H1 (cell line): ENCODE data around the gene ASMTL. TPM values are rescaled to one million over a fixed set of nuclear protein-coding genes. Genes with fewer than 3 reads are reported as not detected.

Source experiments
- CTCF ChIA-PET: fragments of 300-600 bp; sonication (Branson Sonifier 250); formaldehyde crosslinking; loops from one replicate; lab custom pipeline; 2021; ENCODE audit not compliant: partially characterized antibody; lab: Charles Lee
- POLR2A ChIA-PET: fragments of 300-600 bp; sonication (Branson Sonifier 250); formaldehyde crosslinking; loops from one replicate; lab custom pipeline; 2021; ENCODE audit warnings: inconsistent platforms; ENCODE audit not compliant: partially characterized antibody; lab: Charles Lee
- DNase-seq, 2 experiments: peaks; one replicate each; pipeline versions ENCODE4 v3.0.0 to v3.0.0-alpha.2; 2010 to 2022; ENCODE audit warnings: low spot score in 2 of 2, low read depth in 1 of 2, mixed read lengths in 1 of 2
- FAIRE-seq: peaks from 2 replicates; lab custom pipeline; 2011; peaks lifted over from hg19 to GRCh38; lab: Jason Lieb, UNC
- H2AFZ ChIP-seq: 2 replicates; pipeline ENCODE4 v1.8.1; 2012; ENCODE audit warnings: low read length, inconsistent platforms
- H2AK5ac ChIP-seq: 2 replicates; pipeline ENCODE4 v1.6.1; 2013; ENCODE audit warnings: low read depth, low read length
- H2BK120ac ChIP-seq: replicated peaks from 2 replicates; pipeline ENCODE3; 2013; ENCODE audit warnings: low read depth, low read length, inconsistent platforms
- H2BK12ac ChIP-seq: 2 replicates; pipeline ENCODE4 v1.6.1; 2013; ENCODE audit warnings: low read depth, low read length
- H2BK15ac ChIP-seq: 2 replicates; pipeline ENCODE4 v1.6.1; 2013; ENCODE audit warnings: low read length
- H2BK20ac ChIP-seq: 2 replicates; pipeline ENCODE4 v1.6.1; 2013; ENCODE audit warnings: low read length
- H2BK5ac ChIP-seq: 2 replicates; pipeline ENCODE4 v1.6.1; 2013; ENCODE audit warnings: low read depth, low read length
- H3K14ac ChIP-seq: 2 replicates; pipeline ENCODE4 v1.6.1; 2013; ENCODE audit warnings: inconsistent platforms; ENCODE audit not compliant: insufficient read length
- H3K18ac ChIP-seq: 2 replicates; pipeline ENCODE4 v1.6.1; 2013; ENCODE audit warnings: low read length; ENCODE audit errors: extremely low read depth
- H3K23ac ChIP-seq: 2 replicates; pipeline ENCODE4 v1.6.1; 2013; ENCODE audit warnings: inconsistent platforms; ENCODE audit not compliant: insufficient read length
- H3K23me2 ChIP-seq: 2 replicates; pipeline ENCODE4 v1.6.1; 2013; ENCODE audit warnings: low read depth, low read length
- H3K27ac ChIP-seq: 2 replicates; pipeline ENCODE4 v1.6.1; 2011; ENCODE audit warnings: low read depth, low read length, inconsistent platforms
- H3K27me3 ChIP-seq, 4 experiments: replicated peaks in 1 of 4; 1 replicate in 1 of 4; 2 replicates in 3 of 4; pipeline versions ENCODE4 v1.6.1 to v1.8.1; 2011 to 2013; ENCODE audit warnings: low read length in 3 of 4, mild to moderate bottlenecking in 3 of 4, inconsistent platforms in 2 of 4, mixed read lengths in 2 of 4, moderate library complexity in 1 of 4; ENCODE audit not compliant: control insufficient read depth in 3 of 4, insufficient read depth in 3 of 4; ENCODE audit errors: extremely low read depth in 1 of 4
- H3K36me3 ChIP-seq, 4 experiments: 2 replicates each; pipeline versions ENCODE4 v1.6.1 to v1.8.1; 2011 to 2013; ENCODE audit warnings: mild to moderate bottlenecking in 4 of 4, low read length in 3 of 4, moderate library complexity in 2 of 4, control low read depth in 1 of 4, inconsistent platforms in 1 of 4; ENCODE audit not compliant: insufficient read depth in 4 of 4, control insufficient read depth in 2 of 4
- H3K4ac ChIP-seq: replicated peaks from 2 replicates; pipeline ENCODE3; 2013; ENCODE audit warnings: low read length, low read depth, mixed read lengths, inconsistent platforms; ENCODE audit not compliant: insufficient read length
- H3K4me1 ChIP-seq, 4 experiments: replicated peaks in 1 of 4; 1 replicate in 1 of 4; 2 replicates in 3 of 4; pipeline versions ENCODE4 v1.6.1 to v1.8.1; 2011 to 2013; ENCODE audit warnings: low read length in 3 of 4, inconsistent platforms in 2 of 4, mixed read lengths in 1 of 4; ENCODE audit not compliant: insufficient read depth in 4 of 4, control insufficient read depth in 3 of 4
- H3K4me2 ChIP-seq, 2 experiments: 2 replicates each; pipeline versions ENCODE4 v1.6.1 to v1.8.1; 2011 to 2013; ENCODE audit warnings: low read depth in 2 of 2, low read length in 2 of 2, control low read depth in 1 of 2, inconsistent platforms in 1 of 2, mild to moderate bottlenecking in 1 of 2; ENCODE audit not compliant: insufficient read depth in 1 of 2
- H3K4me3 ChIP-seq, 4 experiments: fragments of 200-600, 300-600 bp in 1 of 4; sonication (generic), shearing (Covaris generic), sonication (Bioruptor Twin) in 1 of 4; 2 replicates each; pipeline versions ENCODE4 v1.5.1 to v1.8.1; 2011 to 2016; ENCODE audit warnings: low read length in 4 of 4, low read depth in 3 of 4, control low read depth in 2 of 4, inconsistent platforms in 2 of 4, mild to moderate bottlenecking in 2 of 4, mixed read lengths in 1 of 4, moderate library complexity in 1 of 4; ENCODE audit not compliant: insufficient read depth in 2 of 4; ENCODE audit errors: extremely low read depth in 1 of 4
- H3K56ac ChIP-seq: replicated peaks from 2 replicates; pipeline ENCODE3; 2013; ENCODE audit warnings: low read depth, mild to moderate bottlenecking, mixed read lengths, low read length, inconsistent platforms; ENCODE audit not compliant: insufficient read length
- H3K79me1 ChIP-seq: 2 replicates; pipeline ENCODE4 v1.6.1; 2013; ENCODE audit warnings: low read depth, low read length, control low read depth
- H3K79me2 ChIP-seq, 2 experiments: 2 replicates each; pipeline versions ENCODE4 v1.6.1 to v1.8.1; 2012 to 2013; ENCODE audit warnings: low read length in 2 of 2, mild to moderate bottlenecking in 2 of 2, inconsistent platforms in 1 of 2; ENCODE audit not compliant: insufficient read depth in 2 of 2, control insufficient read depth in 1 of 2
- H3K9ac ChIP-seq, 4 experiments: replicated peaks in 1 of 4; 1 replicate in 1 of 4; 2 replicates in 3 of 4; pipeline versions ENCODE4 v1.6.1 to v1.8.1; 2011 to 2013; ENCODE audit warnings: low read depth in 3 of 4, low read length in 3 of 4, control low read depth in 2 of 4, mild to moderate bottlenecking in 2 of 4, moderate library complexity in 2 of 4, inconsistent platforms in 1 of 4; ENCODE audit errors: extremely low read depth in 1 of 4
- H3K9me3 ChIP-seq, 2 experiments: 2 replicates each; pipeline versions ENCODE4 v1.6.1 to v1.8.1; 2012 to 2013; ENCODE audit warnings: mild to moderate bottlenecking in 2 of 2, moderate library complexity in 2 of 2, control low read depth in 1 of 2, inconsistent platforms in 1 of 2, low read depth in 1 of 2, low read length in 1 of 2, mixed read lengths in 1 of 2; ENCODE audit not compliant: insufficient read depth in 2 of 2
- H4K20me1 ChIP-seq, 2 experiments: replicated peaks in 1 of 2; 2 replicates each; pipeline versions ENCODE3 to v1.8.1; 2011 to 2013; ENCODE audit warnings: inconsistent platforms in 2 of 2, low read length in 2 of 2, mild to moderate bottlenecking in 1 of 2; ENCODE audit not compliant: insufficient read depth in 2 of 2, control insufficient read depth in 1 of 2
- H4K5ac ChIP-seq: 2 replicates; pipeline ENCODE4 v1.6.1; 2013; ENCODE audit warnings: low read length, low read depth, mixed read lengths, inconsistent platforms; ENCODE audit not compliant: insufficient read length
- H4K8ac ChIP-seq: 2 replicates; pipeline ENCODE4 v1.8.0; 2013; ENCODE audit warnings: mild to moderate bottlenecking, moderate library complexity, low read length, inconsistent platforms; ENCODE audit not compliant: insufficient read depth; ENCODE audit errors: extremely low read depth
- H4K91ac ChIP-seq: replicated peaks from 2 replicates; pipeline ENCODE3; 2013; ENCODE audit warnings: low read length, mixed read lengths, inconsistent platforms; ENCODE audit not compliant: insufficient read length
- BACH1 ChIP-seq: IDR thresholded peaks from 2 replicates; pipeline ENCODE4 v1.6.1; 2012; ENCODE audit warnings: low read length, improper control_type of control experiment
- JUN ChIP-seq: IDR thresholded peaks from 2 replicates; pipeline ENCODE4 v1.6.1; 2011; ENCODE audit warnings: low read depth, mild to moderate bottlenecking, improper control_type of control experiment, low read length
- KDM1A ChIP-seq: fragments of 200-600, 300-600 bp; sonication (generic); IDR thresholded peaks from 2 replicates; pipeline ENCODE4 v1.7.1; 2016; ENCODE audit warnings: mild to moderate bottlenecking, low read length, borderline replicate concordance
- KDM5A ChIP-seq: fragments of 200-600 bp; IDR thresholded peaks from 2 replicates; pipeline ENCODE4 v1.7.1; 2012; ENCODE audit warnings: mild to moderate bottlenecking, low read length, inconsistent platforms, mixed read lengths
- POLR2A ChIP-seq, 2 experiments: IDR thresholded peaks; 1 replicate in 1 of 2; 2 replicates in 1 of 2; pipeline ENCODE4 v1.6.1; 2011; ENCODE audit warnings: low read depth in 2 of 2, low read length in 2 of 2, mild to moderate bottlenecking in 2 of 2; ENCODE audit errors: control extremely low read depth in 1 of 2
- POLR2AphosphoS5 ChIP-seq: IDR thresholded peaks from 2 replicates; pipeline ENCODE4 v1.6.1; 2011; ENCODE audit warnings: low read depth, low read length
- SIRT6 ChIP-seq: IDR thresholded peaks from one replicate; pipeline ENCODE4 v1.7.1; 2012; ENCODE audit warnings: low read length, inconsistent platforms
- WGBS, 2 experiments: shearing (Covaris generic) in 1 of 2; methylation state at CpG; one replicate each; pipeline versions ENCODE4 v1.1.6 to v1.1.7; 2013 to 2015; ENCODE audit warnings: low lambda C conversion rate in 2 of 2, mixed read lengths in 2 of 2, inconsistent platforms in 1 of 2, low coverage in 1 of 2, missing lambda C conversion rate in 1 of 2; ENCODE audit not compliant: insufficient replicate concordance in 2 of 2, insufficient coverage in 1 of 2, insufficient read length in 1 of 2; ENCODE audit errors: extremely low coverage in 1 of 2, missing lambda C conversion rate in 1 of 2; 5-methylcytosine and 5-hydroxymethylcytosine counted together
- polyA plus RNA-seq, 7 experiments: library from polyadenylated mRNA; depleted of rRNA in 3 of 7; stranded (reverse) in 5 of 7; unstranded in 2 of 7; fragments of >200 nt in 5 of 7; fragments of 200-250 nt in 2 of 7; gene quantifications; 1 replicate in 5 of 7; 2 replicates in 1 of 7; 4 replicates in 1 of 7; pipeline versions ENCODE4 v1.2.1 to v1.2.3, GENCODE V29; 2011 to 2013; ENCODE audit warnings: missing spikeins in 2 of 7, mixed read lengths in 2 of 7
- total RNA-seq: library from RNA; stranded (reverse); fragmentation: NEBNext Ultra II Directional; extraction: Animal tissue kit (Norgen Biotek cat#: 25700); gene quantifications from 2 replicates; pipeline ENCODE4 v1.2.1, GENCODE V29; 2021

The ASMTL gene
- total and polyA plus RNA-seq, 2 of the 8 experiments (the other 6 are each of a cell fraction or from before 2014, with no cell fraction given), result 75.6 to 81.4 TPM

DNA sequence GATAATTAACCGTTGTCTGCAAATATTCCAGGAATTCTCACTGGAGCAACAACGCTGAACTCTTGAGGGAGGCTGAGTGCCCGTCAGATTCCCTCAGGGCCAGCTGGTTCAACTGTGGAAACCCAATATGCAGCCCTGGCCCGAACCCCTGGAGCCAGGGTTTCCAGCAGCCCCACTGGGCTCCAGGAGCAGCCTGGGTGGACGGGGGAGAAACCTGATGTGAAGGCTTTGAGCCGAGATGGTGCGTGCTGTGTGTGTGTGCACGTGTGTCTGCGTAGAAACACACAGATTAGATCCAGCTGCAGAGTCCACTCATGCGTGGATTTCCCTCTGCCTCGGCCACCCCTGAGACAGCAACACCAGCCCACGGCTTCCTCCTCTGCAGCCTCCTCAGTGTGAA lies 41.4 kb downstream of the ASMTL start:
- Histone ChIP-seq H2BK12ac (no peak overlapping the region), H3K9ac (no peak overlapping the region), H4K5ac (no peak overlapping the region), H3K27me3 (no peaks in the 10 kb centered on the region), H4K20me1 (peaks cover 1 to 18% of the 10 kb centered on the region in 2 experiments), H3K23ac (no peak overlapping the region), H2AK5ac (no peak overlapping the region), H3K18ac (no peak overlapping the region), H3K27ac (no peak overlapping the region), H2AFZ (no peak overlapping the region), H3K4me3 (no peak overlapping the region), H3K36me3 (peaks cover 19 to 62% (median 46%) of the 10 kb centered on the region in 4 experiments), H2BK20ac (no peak overlapping the region), H4K91ac (no peak overlapping the region), H3K9me3 (no peaks in the 10 kb centered on the region), H3K79me1 (no peaks in the 10 kb centered on the region), H3K4me2 (no peak overlapping the region), H3K79me2 (no peaks in the 10 kb centered on the region; a peak in 1 of 4 replicates), H2BK15ac (no peak overlapping the region), H3K4me1 (no peaks in the 10 kb centered on the region), H3K14ac (no peak overlapping the region), H3K4ac (no peak overlapping the region), H3K23me2 (peaks cover 12% of the 10 kb centered on the region; the same call in 1 of the 2 replicates), H3K56ac (no peak overlapping the region), H2BK5ac (no peak overlapping the region), H2BK120ac (no peak overlapping the region), H4K8ac (no peak overlapping the region)
- ChIA-PET POLR2A (no interaction called here), CTCF (no interaction called here)
- TF ChIP-seq KDM1A, result no peak
- TF ChIP-seq POLR2A (IDR thresholded peaks at IDR 0.05; ENCODE audit: control extremely low read depth in 1 of 2, low read depth in 2 of 2, low read length in 2 of 2), result no peak
- peak; percentile 38; the same call in 1 of the 2 replicates for TF ChIP-seq POLR2AphosphoS5
- no peak for TF ChIP-seq KDM5A
- no peak for TF ChIP-seq SIRT6
- no peak for TF ChIP-seq BACH1
- TF ChIP-seq JUN, result no peak
- FAIRE-seq (no peak), DNase-seq (no peak)
- WGBS, 2 experiments, result 92% methylated on average over 12 of the region's 12 CpGs; no CpG with 5 or more reads in 1 of the 2 experiments
